WERI-Rb-1 (cell line): ENCODE results near the gene LTBP1.

ENCODE experiments used
- DNase-seq: peaks from one replicate; pipeline ENCODE4 v3.0.0-alpha.2; 2020
- H3K27ac ChIP-seq: fragments of 250-450 bp; sonication (Bioruptor Pico); 2 replicates; pipeline ENCODE4 v1.5.1; 2020; ENCODE audit warnings: mild to moderate bottlenecking, moderate library complexity
- H3K27me3 ChIP-seq: fragments of 250-450 bp; sonication (Bioruptor Pico); 2 replicates; pipeline ENCODE4 v1.5.1; 2021; ENCODE audit warnings: mild to moderate bottlenecking, low read depth, moderate library complexity; ENCODE audit not compliant: insufficient read depth, severe bottlenecking
- H3K36me3 ChIP-seq: fragments of 250-450 bp; sonication (Bioruptor Pico); 2 replicates; pipeline ENCODE4 v1.5.1; 2020; ENCODE audit warnings: mild to moderate bottlenecking, moderate library complexity
- H3K4me3 ChIP-seq: 2 replicates; pipeline ENCODE4 v1.5.1; 2011; ENCODE audit warnings: low read depth, mild to moderate bottlenecking, control low read depth, low read length
- H3K9me3 ChIP-seq: fragments of 250-450 bp; sonication (Bioruptor Pico); 2 replicates; pipeline ENCODE4 v1.5.1; 2021; ENCODE audit warnings: mild to moderate bottlenecking, moderate library complexity; ENCODE audit not compliant: severe bottlenecking
- TF ChIP-seq, protein P1 (sequence below): IDR thresholded peaks from 2 replicates; pipeline ENCODE4 v1.5.1; 2011; ENCODE audit warnings: low read depth, mild to moderate bottlenecking, control low read depth, inconsistent platforms, low read length

The LTBP1 gene

DNA sequence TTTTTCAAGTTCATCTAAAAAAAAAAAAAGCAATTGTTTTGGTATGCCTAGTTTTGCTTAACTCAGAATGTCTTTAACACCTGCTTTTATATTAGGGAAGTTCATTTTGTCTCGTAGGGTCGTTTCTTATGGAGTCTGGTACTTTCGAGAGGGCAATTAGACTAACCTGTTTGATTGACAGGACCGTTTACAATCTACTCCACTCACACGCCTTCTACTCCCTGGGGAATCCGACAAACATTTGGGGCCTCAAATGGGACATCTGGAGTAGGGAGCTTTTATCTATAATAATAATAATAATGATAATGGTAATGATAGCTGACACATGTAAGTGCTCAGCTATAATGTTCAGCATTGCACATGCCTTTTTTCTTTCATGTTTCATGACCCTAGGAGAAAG is 268.1 kb downstream of the LTBP1 start:
- TF ChIP-seq, protein P1, sequence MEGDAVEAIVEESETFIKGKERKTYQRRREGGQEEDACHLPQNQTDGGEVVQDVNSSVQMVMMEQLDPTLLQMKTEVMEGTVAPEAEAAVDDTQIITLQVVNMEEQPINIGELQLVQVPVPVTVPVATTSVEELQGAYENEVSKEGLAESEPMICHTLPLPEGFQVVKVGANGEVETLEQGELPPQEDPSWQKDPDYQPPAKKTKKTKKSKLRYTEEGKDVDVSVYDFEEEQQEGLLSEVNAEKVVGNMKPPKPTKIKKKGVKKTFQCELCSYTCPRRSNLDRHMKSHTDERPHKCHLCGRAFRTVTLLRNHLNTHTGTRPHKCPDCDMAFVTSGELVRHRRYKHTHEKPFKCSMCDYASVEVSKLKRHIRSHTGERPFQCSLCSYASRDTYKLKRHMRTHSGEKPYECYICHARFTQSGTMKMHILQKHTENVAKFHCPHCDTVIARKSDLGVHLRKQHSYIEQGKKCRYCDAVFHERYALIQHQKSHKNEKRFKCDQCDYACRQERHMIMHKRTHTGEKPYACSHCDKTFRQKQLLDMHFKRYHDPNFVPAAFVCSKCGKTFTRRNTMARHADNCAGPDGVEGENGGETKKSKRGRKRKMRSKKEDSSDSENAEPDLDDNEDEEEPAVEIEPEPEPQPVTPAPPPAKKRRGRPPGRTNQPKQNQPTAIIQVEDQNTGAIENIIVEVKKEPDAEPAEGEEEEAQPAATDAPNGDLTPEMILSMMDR: no peak
- Histone ChIP-seq H3K36me3 (no peaks in the 10 kb centered on the region), H3K27ac (no peak overlapping the region), H3K27me3 (no peaks in the 10 kb centered on the region), H3K4me3 (no peak overlapping the region), H3K9me3 (no peaks in the 10 kb centered on the region)
- DNase-seq: no peak

- H3K27me3 ChIP-seq: no peaks in the 10 kb centered on the region
- no peaks in the 10 kb centered on the region for H3K36me3 ChIP-seq
- TF ChIP-seq, protein P1: peak; percentile 30; the same call in 1 of the 2 replicates
- no peak overlapping the region for H3K4me3 ChIP-seq
- DNase-seq: peak; percentile 15
- no peaks in the 10 kb centered on the region for H3K9me3 ChIP-seq
- H3K27ac ChIP-seq: no peak overlapping the region
These were observed 268.5 kb downstream of the LTBP1 start for GRCh38 chr2:33215299-33215698.

DNA sequence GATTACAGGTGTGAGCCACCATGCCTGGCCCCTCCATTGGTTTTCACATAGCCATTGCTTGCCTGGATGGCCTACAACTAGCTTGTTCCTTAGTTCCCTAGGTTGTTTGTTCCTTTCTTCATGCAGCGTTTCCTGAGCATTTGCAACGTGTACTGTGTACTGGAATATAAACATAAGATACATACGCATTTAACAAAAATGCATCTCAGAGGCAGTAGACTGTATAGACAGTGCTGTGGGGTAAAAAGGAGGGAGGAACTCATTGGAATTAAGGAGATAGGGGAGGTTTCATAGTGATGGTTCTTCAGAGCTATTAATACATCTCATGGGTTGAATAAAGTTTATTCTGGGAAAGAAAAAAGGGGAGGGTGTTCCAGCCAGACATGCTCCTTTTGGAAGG is 269.2 kb downstream of the LTBP1 start:
- TF ChIP-seq, protein P1: no peak
- Histone ChIP-seq H3K4me3 (no peak overlapping the region), H3K27ac (no peak overlapping the region), H3K27me3 (no peaks in the 10 kb centered on the region), H3K36me3 (no peaks in the 10 kb centered on the region), H3K9me3 (no peaks in the 10 kb centered on the region)
- DNase-seq: no peak

- H3K4me3 ChIP-seq: no peak overlapping the region
- H3K27me3 ChIP-seq: no peaks in the 10 kb centered on the region
- no peaks in the 10 kb centered on the region for H3K9me3 ChIP-seq
- no peak overlapping the region for H3K27ac ChIP-seq
- no peaks in the 10 kb centered on the region for H3K36me3 ChIP-seq
- no peak for DNase-seq
- TF ChIP-seq, protein P1: no peak
These were observed 269.9 kb downstream of the LTBP1 start for GRCh38 chr2:33216508-33217182.

- no peaks in the 10 kb centered on the region for H3K36me3 ChIP-seq
- H3K4me3 ChIP-seq: no peak overlapping the region
- DNase-seq: no peak
- no peak overlapping the region for H3K27ac ChIP-seq
- TF ChIP-seq, protein P1: no peak
- no peaks in the 10 kb centered on the region for H3K9me3 ChIP-seq
- no peaks in the 10 kb centered on the region for H3K27me3 ChIP-seq
These were observed 270.7 kb downstream of the LTBP1 start for GRCh38 chr2:33217406-33217805.

DNA sequence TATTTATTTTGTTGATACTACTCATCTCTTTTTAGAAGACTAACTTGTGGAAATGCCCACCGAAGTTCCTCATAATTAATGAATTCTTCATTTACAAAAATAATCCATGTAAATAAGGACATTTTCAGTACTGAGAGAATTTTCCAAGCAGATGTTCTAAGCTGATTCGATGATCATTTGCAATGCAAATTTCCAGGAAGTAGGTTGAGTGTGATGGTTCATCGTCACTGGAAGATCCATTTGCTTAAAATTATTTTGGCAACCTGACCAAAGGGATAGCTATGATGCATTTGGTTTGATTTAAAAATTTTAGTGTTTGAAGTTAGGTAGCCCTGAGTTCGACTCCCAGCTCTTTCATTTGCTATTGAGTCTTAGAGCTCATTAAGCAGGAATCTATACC is 272.4 kb downstream of the LTBP1 start:
- TF ChIP-seq, protein P1: no peak
- DNase-seq: no peak
- Histone ChIP-seq H3K36me3 (no peaks in the 10 kb centered on the region), H3K4me3 (no peak overlapping the region), H3K27ac (no peak overlapping the region), H3K9me3 (no peaks in the 10 kb centered on the region), H3K27me3 (no peaks in the 10 kb centered on the region)
